Measurements from ENCODE around the gene ZFR2. TPM values are rescaled to one million over a fixed set of nuclear protein-coding genes. Genes with fewer than 3 reads are reported as not detected.
A peak's percentile ranks its signal among the peaks of the same experiment; 100 is the strongest.

ZFR2 gene
- total RNA-seq, 2 experiments from 2014 or later = 0.23 to 0.51 TPM

GRCh38 chr19:3783660-3784584 is 84.9 kb downstream of the ZFR2 start:
- intact Hi-C loops (cut with DNase I, micrococcal nuclease) = loop anchor here in 1 of 2 experiments (5.0 kb wide), 1 partner anchor 38 kb away; no protein-coding TSS in a partner anchor
- DNase-seq (peak; percentile 72), ATAC-seq (peak; percentile 65)
- H3K27ac Mint-ChIP-seq = no peak overlapping the region
- H3K27me3 Mint-ChIP-seq = no peaks in the 10 kb centered on the region
- ChIA-PET CTCF (interaction anchor here (0.5 to 1.9 kb wide), 5 partner anchors 21 to 58 kb away, joined by 3 to 6 read pairs (median 3); partner anchors contain the start of gene MRPL54), POLR2A (interaction anchor here (0.7 to 0.8 kb wide), 2 partner anchors 15 to 21 kb away, joined by 3 to 4 read pairs; partner anchors contain the start of gene MRPL54)
- H3K9me3 Mint-ChIP-seq (ENCODE audit: low read depth) = peaks cover 13% of the 10 kb centered on the region
- H3K4me3 Mint-ChIP-seq = peak overlapping the region; percentile 80
- H3K4me1 Mint-ChIP-seq = peaks cover 3% of the 10 kb centered on the region
- H3K36me3 Mint-ChIP-seq (ENCODE audit: low read depth) = peaks cover 26% of the 10 kb centered on the region

GRCh38 chr19:3782903-3783302 is 85.9 kb downstream of the ZFR2 start:
- Mint-ChIP-seq H3K9me3 (ENCODE audit: low read depth) (peaks cover 13% of the 10 kb centered on the region), H3K4me3 (no peak overlapping the region), H3K36me3 (ENCODE audit: low read depth) (peaks cover 28% of the 10 kb centered on the region), H3K27me3 (no peaks in the 10 kb centered on the region), H3K27ac (no peak overlapping the region), H3K4me1 (peaks cover 3% of the 10 kb centered on the region)
- ATAC-seq = no peak
- POLR2A ChIA-PET = interaction anchor here (0.6 kb wide), 1 partner anchor 469 kb away, joined by 3 read pairs; no protein-coding TSS in a partner anchor
- intact Hi-C loops (cut with DNase I, micrococcal nuclease) = loop anchor here in 1 of 2 experiments (5.0 kb wide), 1 partner anchor 39 kb away; no protein-coding TSS in a partner anchor
- no peak for DNase-seq
- CTCF ChIA-PET = interaction anchor here (0.6 kb wide), 2 partner anchors 59 to 1530 kb away, joined by 3 to 4 read pairs; no protein-coding TSS in a partner anchor

- peaks cover 28% of the 10 kb centered on the region for H3K36me3 Mint-ChIP-seq (ENCODE audit: low read depth)
- DNase-seq = no peak
- no peaks in the 10 kb centered on the region for H3K27me3 Mint-ChIP-seq
- intact Hi-C loops (cut with DNase I, micrococcal nuclease) = loop anchor here in 1 of 2 experiments (5.0 kb wide), 1 partner anchor 40 kb away; no protein-coding TSS in a partner anchor
- H3K9me3 Mint-ChIP-seq (ENCODE audit: low read depth) = peaks cover 13% of the 10 kb centered on the region
- H3K4me3 Mint-ChIP-seq = no peak overlapping the region
- no peak overlapping the region for H3K27ac Mint-ChIP-seq
- no peak for ATAC-seq
- CTCF ChIA-PET = interaction anchor here (0.6 to 0.7 kb wide), 2 partner anchors 41 to 1530 kb away, joined by 3 to 4 read pairs; no protein-coding TSS in a partner anchor
- POLR2A ChIA-PET = interaction anchor here (0.6 kb wide), 1 partner anchor 470 kb away, joined by 3 read pairs; no protein-coding TSS in a partner anchor
- H3K4me1 Mint-ChIP-seq = peaks cover 3% of the 10 kb centered on the region
Observed at GRCh38 chr19:3782330-3782729, 86.5 kb downstream of the ZFR2 start.

GRCh38 chr19:3781603-3782002 is 87.2 kb downstream of the ZFR2 start:
- H3K4me3 Mint-ChIP-seq = no peak overlapping the region
- ChIA-PET CTCF (no interaction called here), POLR2A (no interaction called here)
- ATAC-seq (no peak), DNase-seq (no peak)
- peaks cover 3% of the 10 kb centered on the region for H3K4me1 Mint-ChIP-seq
- no peaks in the 10 kb centered on the region for H3K27me3 Mint-ChIP-seq
- peaks cover 28% of the 10 kb centered on the region for H3K36me3 Mint-ChIP-seq (ENCODE audit: low read depth)
- intact Hi-C loops (cut with DNase I, micrococcal nuclease) = loop anchor here in 1 of 2 experiments (5.0 kb wide), 1 partner anchor 41 kb away; no protein-coding TSS in a partner anchor
- peaks cover 13% of the 10 kb centered on the region for H3K9me3 Mint-ChIP-seq (ENCODE audit: low read depth)
- no peak overlapping the region for H3K27ac Mint-ChIP-seq

GRCh38 chr19:3780786-3781304 is 88.0 kb downstream of the ZFR2 start:
- H3K9me3 Mint-ChIP-seq (ENCODE audit: low read depth) = peaks cover 13% of the 10 kb centered on the region
- ATAC-seq (no peak), DNase-seq (no peak)
- intact Hi-C loops (cut with DNase I, micrococcal nuclease) = loop anchor here in 1 of 2 experiments (5.0 kb wide), 1 partner anchor 41 kb away; no protein-coding TSS in a partner anchor
- peaks cover 28% of the 10 kb centered on the region for H3K36me3 Mint-ChIP-seq (ENCODE audit: low read depth)
- ChIA-PET CTCF (interaction anchor here (0.8 kb wide), 1 partner anchor 41 kb away, joined by 3 read pairs; no protein-coding TSS in a partner anchor), POLR2A (no interaction called here)
- peaks cover 3% of the 10 kb centered on the region for H3K4me1 Mint-ChIP-seq
- H3K27me3 Mint-ChIP-seq = no peaks in the 10 kb centered on the region
- H3K27ac Mint-ChIP-seq = no peak overlapping the region
- H3K4me3 Mint-ChIP-seq = no peak overlapping the region

GRCh38 chr19:3778899-3779723 is 89.7 kb downstream of the ZFR2 start:
- Mint-ChIP-seq H3K4me3 (no peak overlapping the region), H3K27me3 (no peaks in the 10 kb centered on the region), H3K9me3 (ENCODE audit: low read depth) (peaks cover 13% of the 10 kb centered on the region), H3K4me1 (no peaks in the 10 kb centered on the region), H3K36me3 (ENCODE audit: low read depth) (peaks cover 26% of the 10 kb centered on the region), H3K27ac (no peak overlapping the region)
- ChIA-PET POLR2A (no interaction called here), CTCF (interaction anchor here (1.2 kb wide), 1 partner anchor 16 kb away, joined by 3 read pairs; the partner anchor contains the start of gene MRPL54)
- DNase-seq (no peak), ATAC-seq (no peak)
- intact Hi-C loops (cut with DNase I, micrococcal nuclease) = no loop called here

GRCh38 chr19:3778104-3778867 is 90.6 kb downstream of the ZFR2 start:
- Mint-ChIP-seq H3K27ac (no peak overlapping the region), H3K4me3 (no peak overlapping the region), H3K27me3 (no peaks in the 10 kb centered on the region), H3K9me3 (ENCODE audit: low read depth) (peaks cover 13% of the 10 kb centered on the region), H3K36me3 (ENCODE audit: low read depth) (peaks cover 23% of the 10 kb centered on the region), H3K4me1 (no peaks in the 10 kb centered on the region)
- ChIA-PET CTCF (interaction anchor here (1.2 kb wide), 1 partner anchor 15 kb away, joined by 3 read pairs; the partner anchor contains the start of gene MRPL54), POLR2A (no interaction called here)
- intact Hi-C loops (cut with DNase I, micrococcal nuclease) = no loop called here
- ATAC-seq (no peak), DNase-seq (no peak)

GRCh38 chr19:3776479-3777040 is 92.3 kb downstream of the ZFR2 start:
- Mint-ChIP-seq H3K4me3 (no peak overlapping the region), H3K27me3 (no peaks in the 10 kb centered on the region), H3K36me3 (ENCODE audit: low read depth) (peaks cover 10% of the 10 kb centered on the region), H3K9me3 (ENCODE audit: low read depth) (peaks cover 1% of the 10 kb centered on the region), H3K27ac (no peak overlapping the region), H3K4me1 (no peaks in the 10 kb centered on the region)
- DNase-seq (no peak), ATAC-seq (peak; percentile 23)
- POLR2A ChIA-PET = no interaction called here
- intact Hi-C loops (cut with DNase I, micrococcal nuclease) = no loop called here
- CTCF ChIA-PET = no interaction called here

GRCh38 chr19:3775831-3776230 is 93.0 kb downstream of the ZFR2 start:
- Mint-ChIP-seq H3K36me3 (ENCODE audit: low read depth) (peaks cover 3% of the 10 kb centered on the region), H3K27me3 (no peaks in the 10 kb centered on the region), H3K27ac (no peak overlapping the region), H3K9me3 (ENCODE audit: low read depth) (no peaks in the 10 kb centered on the region), H3K4me3 (no peak overlapping the region), H3K4me1 (no peaks in the 10 kb centered on the region)
- ATAC-seq = no peak
- ChIA-PET CTCF (no interaction called here), POLR2A (no interaction called here)
- no peak for DNase-seq
- intact Hi-C loops (cut with DNase I, micrococcal nuclease) = no loop called here

- Mint-ChIP-seq H3K4me1 (no peaks in the 10 kb centered on the region), H3K27me3 (no peaks in the 10 kb centered on the region), H3K9me3 (ENCODE audit: low read depth) (no peaks in the 10 kb centered on the region), H3K4me3 (no peak overlapping the region), H3K36me3 (ENCODE audit: low read depth) (peaks cover 3% of the 10 kb centered on the region), H3K27ac (no peak overlapping the region)
- intact Hi-C loops (cut with DNase I, micrococcal nuclease) = no loop called here
- POLR2A ChIA-PET = no interaction called here
- CTCF ChIA-PET = no interaction called here
- ATAC-seq = no peak
- no peak for DNase-seq
Observed at GRCh38 chr19:3775374-3775711, 93.5 kb downstream of the ZFR2 start.
